HCT116 (cell line): ENCODE results near the gene BMP15.

ENCODE experiments used
- CBX3 ChIP-seq: IDR thresholded peaks from 2 replicates; pipeline ENCODE4 v1.6.1; 2012; ENCODE audit warnings: low read depth
- EZH2 ChIP-seq: fragments of 200-600 bp; sonication (generic); IDR thresholded peaks from 2 replicates; pipeline ENCODE4 v1.6.1; 2017; ENCODE audit warnings: antibody characterized with exemption, mixed run types
- EZH2phosphoT487 ChIP-seq: fragments of 200-600 bp; IDR thresholded peaks from 2 replicates; pipeline ENCODE4 v1.6.1; 2018; ENCODE audit warnings: antibody characterized with exemption, borderline replicate concordance
- FOSL1 ChIP-seq: IDR thresholded peaks from 2 replicates; pipeline ENCODE4 v1.6.1; 2012; ENCODE audit warnings: low read depth
- POLR2A ChIP-seq: IDR thresholded peaks from 2 replicates; pipeline ENCODE4 v1.7.0; 2011; ENCODE audit warnings: borderline replicate concordance; ENCODE audit not compliant: insufficient read depth, insufficient read length; ENCODE audit errors: extremely low read depth
- POLR2AphosphoS5 ChIP-seq: IDR thresholded peaks from 2 replicates; pipeline ENCODE4 v1.6.1; 2011; ENCODE audit warnings: mild to moderate bottlenecking, low read depth, low read length, moderate library complexity
- RAD21 ChIP-seq: IDR thresholded peaks from 2 replicates; pipeline ENCODE4 v1.6.1; 2012; ENCODE audit warnings: low read depth, mild to moderate bottlenecking
- SIN3A ChIP-seq: IDR thresholded peaks from 2 replicates; pipeline ENCODE4 v1.6.1; 2012; ENCODE audit warnings: low read depth
- SP1 ChIP-seq: IDR thresholded peaks from 2 replicates; pipeline ENCODE4 v1.6.1; 2012; ENCODE audit warnings: low read depth
- YY1 ChIP-seq: IDR thresholded peaks from 2 replicates; pipeline ENCODE4 v1.6.1; 2011; ENCODE audit warnings: low read length, low read depth, moderate library complexity, mild to moderate bottlenecking; ENCODE audit not compliant: insufficient replicate concordance; ENCODE audit errors: extremely low read depth
- TF ChIP-seq, protein P1 (sequence below), 3 experiments: fragments of 200-600 bp in 1 of 3; sonication (generic) in 1 of 3; IDR thresholded peaks in 2 of 3; conservative IDR thresholded peaks in 1 of 3; 2 replicates each; pipeline ENCODE4 v1.5.1; 2012 to 2017; ENCODE audit warnings: low read depth in 2 of 3, low read length in 2 of 3, antibody characterized with exemption in 1 of 3, borderline replicate concordance in 1 of 3, control low read depth in 1 of 3, mild to moderate bottlenecking in 1 of 3, mixed read lengths in 1 of 3, mixed run types in 1 of 3, moderate library complexity in 1 of 3; ENCODE audit not compliant: insufficient read depth in 1 of 3
- TF ChIP-seq, protein P2 (sequence below): IDR thresholded peaks from 2 replicates; pipeline ENCODE4 v1.6.1; 2012
- TF ChIP-seq, protein P3 (sequence below): IDR thresholded peaks from 2 replicates; pipeline ENCODE4 v1.6.1; 2012; ENCODE audit warnings: low read depth

- TF ChIP-seq, protein P1, sequence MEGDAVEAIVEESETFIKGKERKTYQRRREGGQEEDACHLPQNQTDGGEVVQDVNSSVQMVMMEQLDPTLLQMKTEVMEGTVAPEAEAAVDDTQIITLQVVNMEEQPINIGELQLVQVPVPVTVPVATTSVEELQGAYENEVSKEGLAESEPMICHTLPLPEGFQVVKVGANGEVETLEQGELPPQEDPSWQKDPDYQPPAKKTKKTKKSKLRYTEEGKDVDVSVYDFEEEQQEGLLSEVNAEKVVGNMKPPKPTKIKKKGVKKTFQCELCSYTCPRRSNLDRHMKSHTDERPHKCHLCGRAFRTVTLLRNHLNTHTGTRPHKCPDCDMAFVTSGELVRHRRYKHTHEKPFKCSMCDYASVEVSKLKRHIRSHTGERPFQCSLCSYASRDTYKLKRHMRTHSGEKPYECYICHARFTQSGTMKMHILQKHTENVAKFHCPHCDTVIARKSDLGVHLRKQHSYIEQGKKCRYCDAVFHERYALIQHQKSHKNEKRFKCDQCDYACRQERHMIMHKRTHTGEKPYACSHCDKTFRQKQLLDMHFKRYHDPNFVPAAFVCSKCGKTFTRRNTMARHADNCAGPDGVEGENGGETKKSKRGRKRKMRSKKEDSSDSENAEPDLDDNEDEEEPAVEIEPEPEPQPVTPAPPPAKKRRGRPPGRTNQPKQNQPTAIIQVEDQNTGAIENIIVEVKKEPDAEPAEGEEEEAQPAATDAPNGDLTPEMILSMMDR (IDR thresholded peaks at IDR 0.05 in 2 of 3, conservative IDR thresholded peaks at IDR 0.05 in 1 of 3; ENCODE audit: borderline replicate concordance in 1 of 3, insufficient read depth in 1 of 3, low read depth in 2 of 3, low read length in 2 of 3), result no peak
- TF ChIP-seq CBX3, result no peak
- no peak for TF ChIP-seq SIN3A
- no peak for TF ChIP-seq POLR2AphosphoS5
- TF ChIP-seq POLR2A, result no peak
- no peak for TF ChIP-seq FOSL1
- TF ChIP-seq, protein P2, sequence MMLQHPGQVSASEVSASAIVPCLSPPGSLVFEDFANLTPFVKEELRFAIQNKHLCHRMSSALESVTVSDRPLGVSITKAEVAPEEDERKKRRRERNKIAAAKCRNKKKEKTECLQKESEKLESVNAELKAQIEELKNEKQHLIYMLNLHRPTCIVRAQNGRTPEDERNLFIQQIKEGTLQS, result no peak
- no peak for TF ChIP-seq SP1
- no peak for TF ChIP-seq YY1
- TF ChIP-seq EZH2phosphoT487, result no peak
- TF ChIP-seq EZH2, result no peak
- TF ChIP-seq, protein P3, sequence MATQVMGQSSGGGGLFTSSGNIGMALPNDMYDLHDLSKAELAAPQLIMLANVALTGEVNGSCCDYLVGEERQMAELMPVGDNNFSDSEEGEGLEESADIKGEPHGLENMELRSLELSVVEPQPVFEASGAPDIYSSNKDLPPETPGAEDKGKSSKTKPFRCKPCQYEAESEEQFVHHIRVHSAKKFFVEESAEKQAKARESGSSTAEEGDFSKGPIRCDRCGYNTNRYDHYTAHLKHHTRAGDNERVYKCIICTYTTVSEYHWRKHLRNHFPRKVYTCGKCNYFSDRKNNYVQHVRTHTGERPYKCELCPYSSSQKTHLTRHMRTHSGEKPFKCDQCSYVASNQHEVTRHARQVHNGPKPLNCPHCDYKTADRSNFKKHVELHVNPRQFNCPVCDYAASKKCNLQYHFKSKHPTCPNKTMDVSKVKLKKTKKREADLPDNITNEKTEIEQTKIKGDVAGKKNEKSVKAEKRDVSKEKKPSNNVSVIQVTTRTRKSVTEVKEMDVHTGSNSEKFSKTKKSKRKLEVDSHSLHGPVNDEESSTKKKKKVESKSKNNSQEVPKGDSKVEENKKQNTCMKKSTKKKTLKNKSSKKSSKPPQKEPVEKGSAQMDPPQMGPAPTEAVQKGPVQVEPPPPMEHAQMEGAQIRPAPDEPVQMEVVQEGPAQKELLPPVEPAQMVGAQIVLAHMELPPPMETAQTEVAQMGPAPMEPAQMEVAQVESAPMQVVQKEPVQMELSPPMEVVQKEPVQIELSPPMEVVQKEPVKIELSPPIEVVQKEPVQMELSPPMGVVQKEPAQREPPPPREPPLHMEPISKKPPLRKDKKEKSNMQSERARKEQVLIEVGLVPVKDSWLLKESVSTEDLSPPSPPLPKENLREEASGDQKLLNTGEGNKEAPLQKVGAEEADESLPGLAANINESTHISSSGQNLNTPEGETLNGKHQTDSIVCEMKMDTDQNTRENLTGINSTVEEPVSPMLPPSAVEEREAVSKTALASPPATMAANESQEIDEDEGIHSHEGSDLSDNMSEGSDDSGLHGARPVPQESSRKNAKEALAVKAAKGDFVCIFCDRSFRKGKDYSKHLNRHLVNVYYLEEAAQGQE, result no peak
- TF ChIP-seq RAD21, result no peak
Observed at GRCh38 chrX:50942471-50942870, 31.9 kb downstream of the BMP15 start.
